Stomach (tissue), 9 donors: Measurements from ENCODE around the gene TTC39C. TPM values are rescaled to one million over a fixed set of nuclear protein-coding genes. Genes with fewer than 3 reads are reported as not detected.

ENCODE experiments used
- DNase-seq, 2 donors: peaks; one replicate each; pipeline versions ENCODE4 v3.0.0 to v3.0.0-alpha.2; 2013 to 2019
- H3K27ac ChIP-seq, 5 donors: fragments of 200-600 bp in 4 of 5; sonication (generic) in 4 of 5; one replicate each; pipeline ENCODE4 v1.5.1; 2013 to 2019; ENCODE audit warnings: mild to moderate bottlenecking in 1 of 5, moderate library complexity in 1 of 5
- H3K27me3 ChIP-seq, 3 donors: fragments of 200-600 bp; sonication (generic); one replicate each; pipeline ENCODE4 v1.5.1; 2017 to 2019; ENCODE audit warnings: mixed run types in 1 of 3
- H3K36me3 ChIP-seq, 4 donors: fragments of 200-600 bp; sonication (generic); 1 replicate in 3 of 4; 2 replicates in 1 of 4; pipeline ENCODE4 v1.5.1; 2016 to 2019
- H3K4me1 ChIP-seq, 4 donors: fragments of 200-600 bp; sonication (generic); one replicate each; pipeline ENCODE4 v1.5.1; 2016 to 2019
- H3K4me3 ChIP-seq, 4 donors: fragments of 200-600 bp; sonication (generic) in 3 of 4; one replicate each; pipeline ENCODE4 v1.5.1; 2016 to 2019; ENCODE audit warnings: mild to moderate bottlenecking in 1 of 4
- H3K9me3 ChIP-seq, 4 donors: fragments of 200-600 bp; sonication (generic); one replicate each; pipeline ENCODE4 v1.5.1; 2016 to 2019
- CTCF ChIP-seq, 7 experiments: fragments of 450-650 bp in 4 of 7; fragments of 200-600 bp in 3 of 7; sonication (generic) in 3 of 7; IDR thresholded peaks; one replicate each; pipeline ENCODE4 v1.5.1; 2016 to 2019; ENCODE audit warnings: antibody characterized with exemption in 7 of 7, control low read depth in 2 of 7, mild to moderate bottlenecking in 1 of 7
- EP300 ChIP-seq: sonication (generic); formaldehyde crosslinking; IDR thresholded peaks from one replicate; pipeline ENCODE4 v1.6.1; 2017; ENCODE audit warnings: antibody characterized with exemption
- POLR2A ChIP-seq, 4 donors: fragments of 450-650 bp; IDR thresholded peaks; one replicate each; pipeline ENCODE4 v1.6.1; 2016; ENCODE audit warnings: antibody characterized with exemption in 4 of 4, control low read depth in 2 of 4, mild to moderate bottlenecking in 1 of 4, moderate library complexity in 1 of 4
- POLR2AphosphoS5 ChIP-seq, 3 donors: sonication (generic); formaldehyde crosslinking; IDR thresholded peaks; one replicate each; pipeline ENCODE4 v1.6.1; 2016; ENCODE audit warnings: antibody characterized with exemption in 3 of 3
- WGBS, 5 donors: extraction: QIAGEN DNeasy Blood & Tissue Kit in 3 of 5; methylation state at CpG; one replicate each; pipeline versions ENCODE4 v1.1.5 to v1.1.7; 2013 to 2018; 5-methylcytosine and 5-hydroxymethylcytosine counted together
- intact Hi-C: fragments of 100-400 bp; cut with DNase I; formaldehyde crosslinking; loops from one replicate; pipeline ENCODE4 v1.15.1; 2023; ENCODE audit warnings: low total_unique reads
- polyA plus RNA-seq, 3 donors: library from polyadenylated mRNA; stranded (reverse); fragments of 200-250 nt; gene quantifications; one replicate each; pipeline ENCODE4 v1.2.3, GENCODE V29; 2013
- small RNA-seq, 4 donors: library from RNA; depleted of rRNA; stranded (forward); fragments of <200 nt; gene quantifications; one replicate each; pipeline ENCODE3, GENCODE V24; 2016
- total RNA-seq, 5 donors: library from RNA; depleted of rRNA; stranded (reverse); fragments of >200 nt; gene quantifications; one replicate each; pipeline versions ENCODE4 v1.1.0 to v1.2.3, GENCODE V29; 2014 to 2016
- donor health status: healthy with polysubstance abuse.
- donor health status: Bipolar disorder and iron deficiency.
- donor health status: healthy.

Gene TTC39C
- total and polyA plus RNA-seq, 8 donors, result 1.8 to 42.0 (median 21.3) TPM

DNA sequence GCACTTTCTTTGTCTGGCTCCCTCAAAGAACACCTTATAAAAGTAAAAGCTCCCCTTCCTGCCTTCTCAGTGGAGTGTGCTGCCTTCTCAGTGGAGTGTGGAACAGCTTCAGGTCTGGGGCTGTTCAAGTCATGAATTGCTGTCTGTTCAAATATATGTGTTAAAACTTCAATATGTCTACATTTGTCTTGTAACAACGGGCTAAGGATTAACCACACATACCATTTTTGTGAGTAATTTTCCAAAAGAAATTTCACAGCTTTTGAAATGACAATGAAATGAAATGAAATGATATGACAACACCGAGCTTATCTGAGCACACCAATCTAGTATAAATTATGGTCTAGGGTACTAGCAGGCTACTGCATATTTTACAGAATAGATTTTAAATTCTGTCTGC lies 167.3 kb downstream of the TTC39C start:
- Histone ChIP-seq H3K36me3 (peaks cover 0 to 31% (median 17%) of the 10 kb centered on the region in 4 donors), H3K27ac (no peak overlapping the region), H3K27me3 (no peaks in the 10 kb centered on the region), H3K4me3 (no peak overlapping the region), H3K9me3 (no peaks in the 10 kb centered on the region), H3K4me1 (peaks cover 0 to 12% (median 3%) of the 10 kb centered on the region in 4 donors)
- TF ChIP-seq CTCF (IDR thresholded peaks at IDR 0.05) (no peak), POLR2A (IDR thresholded peaks at IDR 0.05) (no peak), POLR2AphosphoS5 (IDR thresholded peaks at IDR 0.05) (no peak), EP300 (no peak)
- 76 to 87% (median 80%) methylated on average over 2 of the region's 2 CpGs for WGBS, 5 donors
- intact Hi-C loops, result no loop called here
- DNase-seq, result no peak

Small RNAs within 50 kb of the gene (small RNA-seq; reads per million reads assigned to genes)
- gene RF00017 (0 reads per million in 4 donors), gene RNA5SP452 (0.30 to 1.4 (median 0.93) reads per million in 4 donors), gene RNU5A-6P (0 reads per million in 4 donors)

Other genes with a start within 250 kb of the TTC39C start
- gene CABYR, start 124.3 kb downstream of the TTC39C start, total RNA-seq, result 1 to 10 TPM in 2 of 5 donors, under 1 TPM in 1, not detected in 2; 0.73 to 9.4 (median 4.7) TPM
- gene CABYR, start 124.3 kb downstream of the TTC39C start, polyA plus RNA-seq, result 1 to 10 TPM in 2 of 3 donors, not detected in 1; 1.1 to 2.6 TPM